ENCODE results near the gene DPM3.
"Not testable (repeated sequence)": the region's sequence is repeated elsewhere in the genome, so short reads cannot be mapped to it uniquely, and the experiment has no call there.

Gene DPM3

DNA sequence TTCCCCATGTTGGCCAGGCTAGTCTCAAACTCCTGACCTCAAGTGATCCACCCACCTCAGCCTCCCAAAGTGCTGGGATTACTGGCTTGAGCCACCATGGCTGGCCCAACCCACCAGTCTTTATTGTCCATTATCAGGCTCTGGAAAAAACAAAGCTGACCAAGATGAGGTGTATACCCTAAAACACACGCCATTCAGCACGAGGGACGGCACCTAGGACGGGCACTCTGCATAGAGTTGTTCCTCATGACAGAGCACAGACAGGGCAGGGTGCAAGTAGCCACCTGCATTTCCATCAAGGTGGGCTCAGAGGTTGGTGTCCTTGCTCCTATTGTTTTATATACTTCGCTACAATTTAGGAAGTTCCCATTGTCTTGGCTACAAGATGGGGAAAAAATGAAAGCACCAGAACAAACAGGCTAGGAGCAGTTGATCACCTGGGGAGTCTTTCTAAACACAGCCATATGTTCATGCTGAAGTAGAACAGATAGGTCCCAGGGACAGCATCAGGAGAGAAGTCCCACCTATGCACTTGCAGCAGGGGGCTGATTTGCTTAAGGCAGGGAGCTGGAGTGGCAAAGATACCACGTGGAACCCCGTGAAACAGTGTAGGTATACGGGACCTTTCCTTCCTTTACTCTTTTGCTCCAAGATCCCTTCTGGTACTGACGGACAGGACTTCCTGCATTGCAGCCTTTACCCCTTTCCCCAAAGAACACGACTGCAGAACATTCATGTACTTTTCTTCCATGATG, 28.3 kb upstream of the DPM3 start:
- Histone ChIP-seq H3K4me1 (ENCODE audit: control insufficient read depth, insufficient read depth, low read length, poor library complexity, severe bottlenecking) (peaks cover 12% of the 10 kb centered on the region), H3K9me3 (ENCODE audit: control insufficient read depth, low read length) (no peaks in the 10 kb centered on the region), H3K4me3 (ENCODE audit: insufficient read depth, low read depth, low read length, poor library complexity, severe bottlenecking) (no peak overlapping the region), H3K27me3 (replicated peaks; ENCODE audit: control insufficient read depth, insufficient read depth, low read length, poor library complexity, severe bottlenecking) (no peaks in the 10 kb centered on the region), H3K27ac (ENCODE audit: insufficient read depth, low read length, poor library complexity, severe bottlenecking) (no peak overlapping the region), H3K36me3 (ENCODE audit: control insufficient read depth, insufficient read depth, low read length) (peaks cover 13% of the 10 kb centered on the region)
- DNase-seq = no peak

DNA sequence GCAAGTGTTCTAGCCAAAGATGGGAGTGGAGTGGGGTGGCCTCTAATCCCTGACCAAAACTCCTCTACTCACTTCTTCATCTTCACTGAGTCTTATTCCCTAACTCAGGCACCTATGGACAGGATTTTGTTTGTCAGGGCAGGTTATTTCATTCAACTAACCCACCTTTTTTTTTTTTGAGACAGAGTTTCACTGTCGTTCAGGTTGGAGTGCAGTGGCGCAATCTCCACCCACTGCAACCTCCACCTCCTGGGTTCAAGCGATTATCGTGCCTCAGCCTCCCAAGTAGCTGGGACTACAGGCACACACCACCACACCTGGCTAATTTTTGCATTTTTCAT, 27.7 kb upstream of the DPM3 start:
- not testable (repeated sequence) for H3K9me3 ChIP-seq (ENCODE audit: control insufficient read depth, low read length); H3K4me3 ChIP-seq (ENCODE audit: insufficient read depth, low read depth, low read length, poor library complexity, severe bottlenecking); H3K27me3 ChIP-seq (replicated peaks; ENCODE audit: control insufficient read depth, insufficient read depth, low read length, poor library complexity, severe bottlenecking); H3K27ac ChIP-seq (ENCODE audit: insufficient read depth, low read length, poor library complexity, severe bottlenecking); DNase-seq
- Histone ChIP-seq H3K4me1 (ENCODE audit: control insufficient read depth, insufficient read depth, low read length, poor library complexity, severe bottlenecking) (peaks cover 12% of the 10 kb centered on the region), H3K36me3 (ENCODE audit: control insufficient read depth, insufficient read depth, low read length) (peaks cover 13% of the 10 kb centered on the region)

DNA sequence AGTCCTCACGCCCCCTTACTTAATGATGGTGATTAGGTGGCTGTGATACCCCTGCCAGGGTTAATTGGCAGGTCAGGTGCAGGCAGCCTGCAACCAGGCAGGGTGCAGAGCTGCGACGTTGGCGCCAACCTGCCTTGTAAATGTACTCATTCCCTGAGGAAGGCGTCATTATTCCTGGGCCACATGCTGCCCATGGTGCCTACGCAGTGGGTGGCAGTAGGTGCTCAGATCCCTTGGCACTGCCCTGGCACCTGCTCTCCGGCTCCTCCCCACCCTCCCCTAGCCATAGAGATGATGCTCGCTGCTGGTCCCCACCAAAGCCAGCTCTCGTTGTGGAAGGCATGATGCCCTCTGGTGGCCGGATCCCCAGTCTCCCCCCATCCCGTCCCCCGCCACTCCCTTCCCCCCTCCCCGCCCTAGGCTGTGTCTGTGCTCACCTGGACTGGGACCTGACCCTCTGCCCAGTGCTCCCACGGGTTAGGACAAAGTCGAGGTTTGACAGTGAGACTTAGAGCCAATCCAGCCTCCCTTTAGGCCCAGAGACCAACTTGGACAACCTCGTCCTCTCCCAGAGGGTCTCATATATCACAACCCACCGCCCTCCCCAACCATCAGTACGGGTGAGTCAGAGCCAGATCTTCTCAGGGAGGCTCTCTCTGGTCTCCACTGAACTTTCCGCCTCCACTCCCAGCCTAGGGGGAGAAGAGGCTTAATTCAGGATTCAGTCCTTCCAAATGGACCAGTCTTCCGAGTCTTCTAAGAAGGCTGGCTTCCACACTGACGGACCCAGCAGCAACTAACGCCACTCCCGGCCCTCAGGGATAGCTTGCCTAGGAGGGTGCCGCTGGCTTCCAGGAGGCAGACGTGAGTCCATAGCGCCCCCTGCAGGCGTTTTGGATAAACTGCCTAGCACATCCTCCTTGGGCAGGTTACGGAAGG, 27.1 kb upstream of the DPM3 start:
- peaks cover 12% of the 10 kb centered on the region for H3K4me1 ChIP-seq (ENCODE audit: control insufficient read depth, insufficient read depth, low read length, poor library complexity, severe bottlenecking)
- DNase-seq = peak; percentile 66 to 81 (median 69)
- H3K27me3 ChIP-seq (replicated peaks; ENCODE audit: control insufficient read depth, insufficient read depth, low read length, poor library complexity, severe bottlenecking) = no peaks in the 10 kb centered on the region
- no peak overlapping the region for H3K27ac ChIP-seq (ENCODE audit: insufficient read depth, low read length, poor library complexity, severe bottlenecking)
- H3K9me3 ChIP-seq (ENCODE audit: control insufficient read depth, low read length) = no peaks in the 10 kb centered on the region
- peaks cover 13% of the 10 kb centered on the region for H3K36me3 ChIP-seq (ENCODE audit: control insufficient read depth, insufficient read depth, low read length)
- H3K4me3 ChIP-seq (ENCODE audit: insufficient read depth, low read depth, low read length, poor library complexity, severe bottlenecking) = no peak overlapping the region

DNA sequence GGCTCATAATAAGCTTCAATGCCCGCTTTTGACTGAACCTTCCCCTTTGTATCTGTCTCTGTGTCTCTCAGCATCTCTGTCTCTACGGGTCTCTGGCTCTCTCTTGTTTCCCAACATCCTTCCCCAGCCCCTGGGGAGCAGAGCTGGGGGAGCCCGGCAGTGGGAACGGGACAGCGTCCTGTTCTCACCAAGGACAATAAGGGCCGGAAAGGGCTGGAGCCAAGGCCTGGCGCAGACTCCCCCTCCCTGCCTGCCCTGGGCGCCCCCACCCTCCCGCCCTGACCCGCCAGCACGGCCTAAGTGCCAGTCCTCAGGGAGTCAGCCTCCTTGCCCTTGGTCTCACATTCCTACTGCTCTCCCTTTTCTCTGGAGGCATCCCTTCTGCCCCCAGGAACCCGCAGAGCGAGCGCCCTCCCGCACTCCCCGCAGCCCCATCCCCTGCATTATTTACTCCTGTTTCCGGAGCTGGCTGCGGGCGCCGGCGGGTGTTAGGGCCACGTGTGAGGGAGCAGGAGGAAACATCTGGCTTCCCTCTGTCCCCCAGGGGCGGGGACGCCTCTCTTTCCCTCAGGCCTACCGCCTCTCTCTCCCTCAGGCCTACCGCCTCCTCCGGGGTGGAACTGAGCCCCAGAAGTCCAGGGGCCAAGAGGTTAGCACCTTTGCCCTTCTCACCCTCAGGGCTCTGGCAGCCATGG, 26.3 kb upstream of the DPM3 start:
- H3K4me1 ChIP-seq (ENCODE audit: control insufficient read depth, insufficient read depth, low read length, poor library complexity, severe bottlenecking) = peaks cover 10% of the 10 kb centered on the region
- H3K4me3 ChIP-seq (ENCODE audit: insufficient read depth, low read depth, low read length, poor library complexity, severe bottlenecking) = no peak overlapping the region
- DNase-seq = no peak
- no peaks in the 10 kb centered on the region for H3K27me3 ChIP-seq (replicated peaks; ENCODE audit: control insufficient read depth, insufficient read depth, low read length, poor library complexity, severe bottlenecking)
- H3K27ac ChIP-seq (ENCODE audit: insufficient read depth, low read length, poor library complexity, severe bottlenecking) = no peak overlapping the region
- H3K36me3 ChIP-seq (ENCODE audit: control insufficient read depth, insufficient read depth, low read length) = peaks cover 13% of the 10 kb centered on the region
- no peaks in the 10 kb centered on the region for H3K9me3 ChIP-seq (ENCODE audit: control insufficient read depth, low read length)

DNA sequence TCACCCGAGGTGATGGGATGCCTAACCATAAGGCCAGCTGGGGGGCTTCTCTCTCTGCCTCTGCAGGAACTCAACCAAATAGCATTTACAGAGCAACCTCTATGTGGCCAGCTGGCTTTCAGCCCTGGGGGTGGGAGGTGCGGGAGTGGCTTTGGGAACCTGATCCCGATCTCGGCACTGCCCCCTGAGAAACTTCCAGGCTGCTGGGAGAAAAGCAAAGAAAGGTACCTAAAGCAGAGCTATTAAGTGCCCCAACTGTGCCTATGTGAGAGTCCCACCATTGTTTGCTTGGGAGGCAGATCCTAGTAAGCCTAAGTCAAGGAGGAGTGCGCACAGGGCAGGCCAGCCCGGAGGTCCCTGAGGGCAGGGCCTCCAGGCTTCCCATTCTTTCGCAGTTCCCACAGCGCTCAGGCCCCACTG, 25.7 kb upstream of the DPM3 start:
- Histone ChIP-seq H3K36me3 (ENCODE audit: control insufficient read depth, insufficient read depth, low read length) (peaks cover 13% of the 10 kb centered on the region), H3K4me1 (ENCODE audit: control insufficient read depth, insufficient read depth, low read length, poor library complexity, severe bottlenecking) (peaks cover 10% of the 10 kb centered on the region), H3K9me3 (ENCODE audit: control insufficient read depth, low read length) (no peaks in the 10 kb centered on the region), H3K27ac (ENCODE audit: insufficient read depth, low read length, poor library complexity, severe bottlenecking) (no peak overlapping the region), H3K27me3 (replicated peaks; ENCODE audit: control insufficient read depth, insufficient read depth, low read length, poor library complexity, severe bottlenecking) (no peaks in the 10 kb centered on the region), H3K4me3 (ENCODE audit: insufficient read depth, low read depth, low read length, poor library complexity, severe bottlenecking) (no peak overlapping the region)
- no peak for DNase-seq

DNA sequence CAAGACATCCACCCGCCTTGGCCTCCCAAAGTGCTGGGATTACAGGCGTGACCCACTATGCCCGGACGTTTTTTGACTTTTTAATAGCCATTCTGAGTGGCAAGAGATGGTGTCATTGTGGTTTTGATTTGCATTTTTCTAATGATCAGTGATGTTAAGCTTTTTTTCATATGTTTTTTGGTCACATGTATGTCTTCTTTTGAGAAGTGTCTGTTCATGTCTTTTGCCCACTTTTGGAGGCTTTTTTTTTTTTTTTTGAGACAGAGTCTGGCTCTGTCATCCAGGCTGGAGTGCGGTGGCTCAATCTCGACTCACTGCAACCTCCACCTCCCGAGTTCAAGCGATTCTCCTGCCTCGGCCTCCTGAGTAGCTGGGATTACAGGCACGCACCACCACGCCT, 24.3 kb upstream of the DPM3 start:
- H3K4me1 ChIP-seq (ENCODE audit: control insufficient read depth, insufficient read depth, low read length, poor library complexity, severe bottlenecking); H3K9me3 ChIP-seq (ENCODE audit: control insufficient read depth, low read length); H3K27ac ChIP-seq (ENCODE audit: insufficient read depth, low read length, poor library complexity, severe bottlenecking); H3K4me3 ChIP-seq (ENCODE audit: insufficient read depth, low read depth, low read length, poor library complexity, severe bottlenecking); H3K27me3 ChIP-seq (replicated peaks; ENCODE audit: control insufficient read depth, insufficient read depth, low read length, poor library complexity, severe bottlenecking); DNase-seq: not testable (repeated sequence)
- H3K36me3 ChIP-seq (ENCODE audit: control insufficient read depth, insufficient read depth, low read length) = peaks cover 11% of the 10 kb centered on the region

DNA sequence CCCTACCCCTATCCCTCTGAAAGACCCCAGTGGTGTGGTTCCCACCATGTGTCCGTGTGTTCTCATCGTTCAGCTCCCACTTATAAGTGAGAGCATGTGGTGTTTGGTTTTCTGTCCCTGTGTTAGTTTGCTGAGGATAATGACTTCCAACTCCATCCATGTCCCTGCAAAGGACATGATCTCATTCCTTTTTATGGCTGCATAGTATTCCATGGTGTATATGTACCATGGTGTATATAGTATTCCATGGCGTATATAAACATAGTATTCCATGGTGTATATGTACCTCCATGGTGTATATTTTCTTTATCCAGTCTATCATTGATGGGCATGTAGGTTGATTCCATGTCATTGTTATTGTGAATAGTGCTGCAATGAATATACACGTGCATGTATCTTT, 23.5 kb upstream of the DPM3 start:
- H3K4me3 ChIP-seq (ENCODE audit: insufficient read depth, low read depth, low read length, poor library complexity, severe bottlenecking); H3K27me3 ChIP-seq (replicated peaks; ENCODE audit: control insufficient read depth, insufficient read depth, low read length, poor library complexity, severe bottlenecking); H3K27ac ChIP-seq (ENCODE audit: insufficient read depth, low read length, poor library complexity, severe bottlenecking); H3K4me1 ChIP-seq (ENCODE audit: control insufficient read depth, insufficient read depth, low read length, poor library complexity, severe bottlenecking); H3K9me3 ChIP-seq (ENCODE audit: control insufficient read depth, low read length); DNase-seq; H3K36me3 ChIP-seq (ENCODE audit: control insufficient read depth, insufficient read depth, low read length): not testable (repeated sequence)

DNA sequence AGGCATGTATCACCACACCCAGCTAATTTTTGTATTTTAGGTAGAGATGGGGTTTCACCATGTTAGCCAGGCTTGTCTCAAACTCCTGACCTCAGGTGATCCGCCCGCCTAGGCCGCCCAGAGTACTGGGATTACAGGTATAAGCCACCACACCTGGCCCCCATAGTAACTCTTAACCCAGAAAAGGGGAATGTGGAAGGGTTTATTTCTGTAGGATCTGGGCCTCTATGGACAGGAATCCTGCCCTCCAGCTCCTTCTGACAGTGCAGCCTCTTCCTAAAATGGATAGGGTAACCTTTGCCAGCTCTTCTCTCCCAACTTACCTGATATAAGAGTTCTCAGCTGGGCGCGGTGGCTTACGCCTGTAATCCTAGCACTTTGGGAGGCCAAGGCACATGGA, 22.3 kb upstream of the DPM3 start:
- H3K27me3 ChIP-seq (replicated peaks; ENCODE audit: control insufficient read depth, insufficient read depth, low read length, poor library complexity, severe bottlenecking); DNase-seq; H3K36me3 ChIP-seq (ENCODE audit: control insufficient read depth, insufficient read depth, low read length); H3K4me1 ChIP-seq (ENCODE audit: control insufficient read depth, insufficient read depth, low read length, poor library complexity, severe bottlenecking); H3K27ac ChIP-seq (ENCODE audit: insufficient read depth, low read length, poor library complexity, severe bottlenecking); H3K9me3 ChIP-seq (ENCODE audit: control insufficient read depth, low read length); H3K4me3 ChIP-seq (ENCODE audit: insufficient read depth, low read depth, low read length, poor library complexity, severe bottlenecking): not testable (repeated sequence)

DNA sequence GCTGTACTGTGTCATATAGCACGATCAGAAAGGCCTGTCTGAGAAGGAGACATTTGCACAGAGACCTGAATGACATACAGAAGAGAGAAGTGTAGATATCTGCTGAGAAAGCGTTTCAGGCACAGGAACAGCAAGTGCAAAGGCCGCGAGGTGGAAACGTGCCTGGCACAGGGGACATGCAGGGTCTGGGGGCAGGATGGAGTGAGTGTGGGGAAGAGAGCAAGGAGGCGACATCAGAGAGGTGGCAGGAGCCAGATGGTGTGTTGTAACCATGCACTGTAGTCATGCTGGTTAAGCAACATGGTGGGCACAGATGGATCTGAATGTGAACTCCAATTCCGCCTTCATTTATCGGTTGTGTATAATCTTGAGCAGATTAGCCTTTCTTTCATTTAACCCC, 19.8 kb upstream of the DPM3 start:
- Histone ChIP-seq H3K4me1 (ENCODE audit: control insufficient read depth, insufficient read depth, low read length, poor library complexity, severe bottlenecking) (no peaks in the 10 kb centered on the region), H3K9me3 (ENCODE audit: control insufficient read depth, low read length) (no peaks in the 10 kb centered on the region), H3K4me3 (ENCODE audit: insufficient read depth, low read depth, low read length, poor library complexity, severe bottlenecking) (no peak overlapping the region), H3K27ac (ENCODE audit: insufficient read depth, low read length, poor library complexity, severe bottlenecking) (no peak overlapping the region), H3K27me3 (replicated peaks; ENCODE audit: control insufficient read depth, insufficient read depth, low read length, poor library complexity, severe bottlenecking) (no peaks in the 10 kb centered on the region), H3K36me3 (ENCODE audit: control insufficient read depth, insufficient read depth, low read length) (no peaks in the 10 kb centered on the region)
- no peak for DNase-seq

DNA sequence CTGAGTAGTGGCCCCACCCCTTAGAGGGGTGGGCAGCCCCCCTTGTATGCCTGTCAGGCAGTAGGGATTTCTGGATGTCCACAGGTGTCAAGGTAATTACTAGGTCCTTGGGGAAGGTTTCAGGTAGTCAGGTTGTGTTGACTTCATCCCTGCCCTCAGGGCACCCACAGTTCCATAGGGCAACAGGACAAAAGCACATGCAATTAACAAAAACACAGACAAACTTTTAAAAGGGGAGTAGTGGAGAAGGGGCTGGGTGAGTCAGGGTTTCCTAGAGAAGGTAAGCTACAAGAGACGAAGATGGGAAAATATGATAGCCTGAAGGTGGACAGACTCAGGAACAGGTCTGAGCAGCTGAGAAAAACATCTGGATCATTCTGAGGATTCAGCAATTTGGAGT, 18.7 kb upstream of the DPM3 start:
- Histone ChIP-seq H3K27ac (ENCODE audit: insufficient read depth, low read length, poor library complexity, severe bottlenecking) (no peak overlapping the region), H3K9me3 (ENCODE audit: control insufficient read depth, low read length) (no peaks in the 10 kb centered on the region), H3K4me3 (ENCODE audit: insufficient read depth, low read depth, low read length, poor library complexity, severe bottlenecking) (no peak overlapping the region), H3K36me3 (ENCODE audit: control insufficient read depth, insufficient read depth, low read length) (no peaks in the 10 kb centered on the region), H3K27me3 (replicated peaks; ENCODE audit: control insufficient read depth, insufficient read depth, low read length, poor library complexity, severe bottlenecking) (no peaks in the 10 kb centered on the region), H3K4me1 (ENCODE audit: control insufficient read depth, insufficient read depth, low read length, poor library complexity, severe bottlenecking) (no peaks in the 10 kb centered on the region)
- no peak for DNase-seq
